HepG2 (cell line): ENCODE measurements around the gene ERO1A. TPM values are rescaled to one million over a fixed set of nuclear protein-coding genes. Genes with fewer than 3 reads are reported as not detected.

ENCODE experiments used
- EED ChIP-seq: sonication (generic); formaldehyde crosslinking; IDR thresholded peaks from 2 replicates; pipeline ENCODE4 v1.5.0; 2020; ENCODE audit warnings: mild to moderate bottlenecking, missing genetic modification reagents
- POLR2AphosphoS2 ChIP-seq: IDR thresholded peaks from 2 replicates; pipeline ENCODE4 v1.6.1; 2011; ENCODE audit warnings: low read depth, low read length, improper control_type of control experiment
- ZNF331 ChIP-seq: sonication (generic); formaldehyde crosslinking; IDR thresholded peaks from 2 replicates; pipeline ENCODE4 v1.4.0; 2020; ENCODE audit warnings: missing genetic modification reagents
- ZNF747 ChIP-seq: sonication (generic); formaldehyde crosslinking; IDR thresholded peaks from 2 replicates; pipeline ENCODE4 v1.8.1; 2023; ENCODE audit warnings: missing genetic modification reagents, mild to moderate bottlenecking, borderline replicate concordance
- polyA plus RNA-seq, 8 experiments: library from polyadenylated mRNA; depleted of rRNA in 3 of 8; stranded (reverse) in 7 of 8; unstranded in 1 of 8; fragments of >200 nt; fragmentation: Illumina TruSeq in 4 of 8; extraction: Trizol in 4 of 8; gene quantifications; 2 replicates each; pipeline versions ENCODE4 v1.2.1 to v1.2.3, GENCODE V29; 2011 to 2016; ENCODE audit warnings: low read depth in 4 of 8, missing spikeins in 1 of 8, mixed read lengths in 1 of 8; ENCODE audit not compliant: insufficient read depth in 1 of 8
- total RNA-seq, 5 experiments: library from RNA; depleted of rRNA; stranded (reverse); fragments of >200 nt; fragmentation: Illumina TruSeq; extraction: Trizol; gene quantifications; 2 replicates each; pipeline ENCODE4 v1.2.3, GENCODE V29; 2016; ENCODE audit warnings: low read depth in 1 of 5
- TF ChIP-seq, protein P1 (sequence below): sonication (generic); formaldehyde crosslinking; IDR thresholded peaks from 2 replicates; pipeline ENCODE4 v1.5.1; 2020; ENCODE audit warnings: mild to moderate bottlenecking, missing genetic modification reagents
- TF ChIP-seq, protein P2 (sequence below): conservative IDR thresholded peaks from 2 replicates; pipeline ENCODE4 v1.6.1; 2018; ENCODE audit warnings: missing genetic modification reagents
- TF ChIP-seq, protein P3 (sequence below): sonication (generic); formaldehyde crosslinking; IDR thresholded peaks from 2 replicates; pipeline ENCODE4 v1.4.0; 2020; ENCODE audit warnings: missing genetic modification reagents
- TF ChIP-seq, protein P4 (sequence below): sonication (generic); formaldehyde crosslinking; IDR thresholded peaks from 2 replicates; pipeline ENCODE4 v1.4.0; 2020; ENCODE audit warnings: missing genetic modification reagents
- TF ChIP-seq, protein P5 (sequence below): sonication (generic); formaldehyde crosslinking; IDR thresholded peaks from 2 replicates; pipeline ENCODE4 v1.5.0; 2020; ENCODE audit warnings: mild to moderate bottlenecking, missing genetic modification reagents
- TF ChIP-seq, protein P6 (sequence below): sonication (generic); formaldehyde crosslinking; IDR thresholded peaks from 2 replicates; pipeline ENCODE4 v1.8.1; 2023; ENCODE audit warnings: missing genetic modification reagents, inconsistent platforms, borderline replicate concordance

The ERO1A gene
- total and polyA plus RNA-seq, 2 of the 13 experiments (the other 11 are each of a cell fraction or from before 2014, with no cell fraction given): 60.3 to 137 TPM

DNA sequence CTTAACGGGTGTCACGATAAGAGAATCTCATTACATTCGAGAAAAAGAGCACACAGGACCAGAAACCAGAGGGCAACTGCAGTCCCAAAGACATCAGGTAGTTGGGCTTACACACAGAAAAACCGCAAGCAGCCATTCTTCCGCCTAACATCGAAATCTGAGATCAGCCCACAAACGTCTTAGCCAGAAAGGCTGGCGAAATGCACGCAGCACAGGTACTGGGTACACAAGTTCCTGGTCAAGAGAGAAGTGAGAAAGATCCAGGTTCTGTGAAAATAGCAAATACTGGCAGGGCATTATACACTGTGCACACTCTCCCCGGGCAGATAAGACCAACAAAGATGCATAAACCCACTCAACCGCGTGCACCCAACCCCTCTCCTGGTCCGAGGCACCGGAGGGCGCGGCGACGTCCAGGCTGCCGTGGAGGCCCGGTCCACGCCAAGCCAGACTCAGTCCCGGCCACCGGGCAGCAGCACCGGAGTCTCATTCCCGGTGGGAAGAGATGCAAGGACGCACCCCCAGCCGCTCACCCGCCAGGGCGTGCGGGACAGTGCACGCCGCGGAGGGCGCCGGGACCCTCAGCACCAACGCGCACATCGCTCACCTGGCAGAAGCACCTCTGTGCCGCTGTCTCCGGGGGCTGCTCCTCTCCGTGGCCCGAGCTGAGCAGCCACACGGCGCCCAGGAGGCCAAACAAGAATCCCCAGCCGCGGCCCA, 437 bp downstream of the ERO1A start (continued):
- TF ChIP-seq, protein P1, sequence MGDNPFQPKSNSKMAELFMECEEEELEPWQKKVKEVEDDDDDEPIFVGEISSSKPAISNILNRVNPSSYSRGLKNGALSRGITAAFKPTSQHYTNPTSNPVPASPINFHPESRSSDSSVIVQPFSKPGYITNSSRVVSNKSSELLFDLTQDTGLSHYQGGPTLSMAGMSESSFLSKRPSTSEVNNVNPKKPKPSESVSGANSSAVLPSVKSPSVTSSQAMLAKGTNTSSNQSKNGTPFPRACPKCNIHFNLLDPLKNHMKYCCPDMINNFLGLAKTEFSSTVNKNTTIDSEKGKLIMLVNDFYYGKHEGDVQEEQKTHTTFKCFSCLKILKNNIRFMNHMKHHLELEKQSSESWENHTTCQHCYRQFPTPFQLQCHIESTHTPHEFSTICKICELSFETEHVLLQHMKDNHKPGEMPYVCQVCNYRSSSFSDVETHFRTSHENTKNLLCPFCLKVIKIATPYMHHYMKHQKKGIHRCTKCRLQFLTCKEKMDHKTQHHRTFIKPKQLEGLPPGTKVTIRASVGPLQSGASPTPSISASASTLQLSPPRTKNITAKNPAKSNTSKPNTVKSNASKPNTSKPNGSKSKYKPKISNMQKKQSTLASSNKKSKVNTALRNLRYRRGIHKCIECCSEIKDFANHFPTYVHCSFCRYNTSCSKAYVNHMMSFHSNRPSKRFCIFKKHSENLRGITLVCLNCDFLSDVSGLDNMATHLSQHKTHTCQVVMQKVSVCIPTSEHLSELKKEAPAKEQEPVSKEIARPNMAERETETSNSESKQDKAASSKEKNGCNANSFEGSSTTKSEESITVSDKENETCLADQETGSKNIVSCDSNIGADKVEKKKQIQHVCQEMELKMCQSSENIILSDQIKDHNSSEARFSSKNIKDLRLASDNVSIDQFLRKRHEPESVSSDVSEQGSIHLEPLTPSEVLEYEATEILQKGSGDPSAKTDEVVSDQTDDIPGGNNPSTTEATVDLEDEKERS (CRISPR knock-in tag): no peak
- TF ChIP-seq, protein P2, sequence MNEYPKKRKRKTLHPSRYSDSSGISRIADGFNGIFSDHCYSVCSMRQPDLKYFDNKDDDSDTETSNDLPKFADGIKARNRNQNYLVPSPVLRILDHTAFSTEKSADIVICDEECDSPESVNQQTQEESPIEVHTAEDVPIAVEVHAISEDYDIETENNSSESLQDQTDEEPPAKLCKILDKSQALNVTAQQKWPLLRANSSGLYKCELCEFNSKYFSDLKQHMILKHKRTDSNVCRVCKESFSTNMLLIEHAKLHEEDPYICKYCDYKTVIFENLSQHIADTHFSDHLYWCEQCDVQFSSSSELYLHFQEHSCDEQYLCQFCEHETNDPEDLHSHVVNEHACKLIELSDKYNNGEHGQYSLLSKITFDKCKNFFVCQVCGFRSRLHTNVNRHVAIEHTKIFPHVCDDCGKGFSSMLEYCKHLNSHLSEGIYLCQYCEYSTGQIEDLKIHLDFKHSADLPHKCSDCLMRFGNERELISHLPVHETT (CRISPR knock-in tag): 0 out of 2 replicates have a peak, but pooled peaks have one; percentile 7
- TF ChIP-seq POLR2AphosphoS2 (no peak), ZNF747 (CRISPR knock-in tag) (peak; percentile 19; the same call in 1 of the 2 replicates), ZNF331 (CRISPR knock-in tag) (0 out of 2 replicates have a peak, but pooled peaks have one; percentile 20), EED (CRISPR knock-in tag) (peak; percentile 79; the same call in 1 of the 2 replicates)
- TF ChIP-seq, protein P3, sequence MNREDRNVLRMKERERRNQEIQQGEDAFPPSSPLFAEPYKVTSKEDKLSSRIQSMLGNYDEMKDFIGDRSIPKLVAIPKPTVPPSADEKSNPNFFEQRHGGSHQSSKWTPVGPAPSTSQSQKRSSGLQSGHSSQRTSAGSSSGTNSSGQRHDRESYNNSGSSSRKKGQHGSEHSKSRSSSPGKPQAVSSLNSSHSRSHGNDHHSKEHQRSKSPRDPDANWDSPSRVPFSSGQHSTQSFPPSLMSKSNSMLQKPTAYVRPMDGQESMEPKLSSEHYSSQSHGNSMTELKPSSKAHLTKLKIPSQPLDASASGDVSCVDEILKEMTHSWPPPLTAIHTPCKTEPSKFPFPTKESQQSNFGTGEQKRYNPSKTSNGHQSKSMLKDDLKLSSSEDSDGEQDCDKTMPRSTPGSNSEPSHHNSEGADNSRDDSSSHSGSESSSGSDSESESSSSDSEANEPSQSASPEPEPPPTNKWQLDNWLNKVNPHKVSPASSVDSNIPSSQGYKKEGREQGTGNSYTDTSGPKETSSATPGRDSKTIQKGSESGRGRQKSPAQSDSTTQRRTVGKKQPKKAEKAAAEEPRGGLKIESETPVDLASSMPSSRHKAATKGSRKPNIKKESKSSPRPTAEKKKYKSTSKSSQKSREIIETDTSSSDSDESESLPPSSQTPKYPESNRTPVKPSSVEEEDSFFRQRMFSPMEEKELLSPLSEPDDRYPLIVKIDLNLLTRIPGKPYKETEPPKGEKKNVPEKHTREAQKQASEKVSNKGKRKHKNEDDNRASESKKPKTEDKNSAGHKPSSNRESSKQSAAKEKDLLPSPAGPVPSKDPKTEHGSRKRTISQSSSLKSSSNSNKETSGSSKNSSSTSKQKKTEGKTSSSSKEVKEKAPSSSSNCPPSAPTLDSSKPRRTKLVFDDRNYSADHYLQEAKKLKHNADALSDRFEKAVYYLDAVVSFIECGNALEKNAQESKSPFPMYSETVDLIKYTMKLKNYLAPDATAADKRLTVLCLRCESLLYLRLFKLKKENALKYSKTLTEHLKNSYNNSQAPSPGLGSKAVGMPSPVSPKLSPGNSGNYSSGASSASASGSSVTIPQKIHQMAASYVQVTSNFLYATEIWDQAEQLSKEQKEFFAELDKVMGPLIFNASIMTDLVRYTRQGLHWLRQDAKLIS: 0 out of 2 replicates have a peak, but pooled peaks have one; percentile 32
- TF ChIP-seq, protein P4, sequence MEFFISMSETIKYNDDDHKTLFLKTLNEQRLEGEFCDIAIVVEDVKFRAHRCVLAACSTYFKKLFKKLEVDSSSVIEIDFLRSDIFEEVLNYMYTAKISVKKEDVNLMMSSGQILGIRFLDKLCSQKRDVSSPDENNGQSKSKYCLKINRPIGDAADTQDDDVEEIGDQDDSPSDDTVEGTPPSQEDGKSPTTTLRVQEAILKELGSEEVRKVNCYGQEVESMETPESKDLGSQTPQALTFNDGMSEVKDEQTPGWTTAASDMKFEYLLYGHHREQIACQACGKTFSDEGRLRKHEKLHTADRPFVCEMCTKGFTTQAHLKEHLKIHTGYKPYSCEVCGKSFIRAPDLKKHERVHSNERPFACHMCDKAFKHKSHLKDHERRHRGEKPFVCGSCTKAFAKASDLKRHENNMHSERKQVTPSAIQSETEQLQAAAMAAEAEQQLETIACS (CRISPR knock-in tag): peak; percentile 19; the same call in 1 of the 2 replicates
- TF ChIP-seq, protein P5, sequence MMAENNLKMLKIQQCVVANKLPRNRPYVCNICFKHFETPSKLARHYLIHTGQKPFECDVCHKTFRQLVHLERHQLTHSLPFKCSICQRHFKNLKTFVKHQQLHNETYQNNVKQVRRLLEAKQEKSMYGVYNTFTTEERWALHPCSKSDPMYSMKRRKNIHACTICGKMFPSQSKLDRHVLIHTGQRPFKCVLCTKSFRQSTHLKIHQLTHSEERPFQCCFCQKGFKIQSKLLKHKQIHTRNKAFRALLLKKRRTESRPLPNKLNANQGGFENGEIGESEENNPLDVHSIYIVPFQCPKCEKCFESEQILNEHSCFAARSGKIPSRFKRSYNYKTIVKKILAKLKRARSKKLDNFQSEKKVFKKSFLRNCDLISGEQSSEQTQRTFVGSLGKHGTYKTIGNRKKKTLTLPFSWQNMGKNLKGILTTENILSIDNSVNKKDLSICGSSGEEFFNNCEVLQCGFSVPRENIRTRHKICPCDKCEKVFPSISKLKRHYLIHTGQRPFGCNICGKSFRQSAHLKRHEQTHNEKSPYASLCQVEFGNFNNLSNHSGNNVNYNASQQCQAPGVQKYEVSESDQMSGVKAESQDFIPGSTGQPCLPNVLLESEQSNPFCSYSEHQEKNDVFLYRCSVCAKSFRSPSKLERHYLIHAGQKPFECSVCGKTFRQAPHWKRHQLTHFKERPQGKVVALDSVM: no peak
- TF ChIP-seq, protein P6, sequence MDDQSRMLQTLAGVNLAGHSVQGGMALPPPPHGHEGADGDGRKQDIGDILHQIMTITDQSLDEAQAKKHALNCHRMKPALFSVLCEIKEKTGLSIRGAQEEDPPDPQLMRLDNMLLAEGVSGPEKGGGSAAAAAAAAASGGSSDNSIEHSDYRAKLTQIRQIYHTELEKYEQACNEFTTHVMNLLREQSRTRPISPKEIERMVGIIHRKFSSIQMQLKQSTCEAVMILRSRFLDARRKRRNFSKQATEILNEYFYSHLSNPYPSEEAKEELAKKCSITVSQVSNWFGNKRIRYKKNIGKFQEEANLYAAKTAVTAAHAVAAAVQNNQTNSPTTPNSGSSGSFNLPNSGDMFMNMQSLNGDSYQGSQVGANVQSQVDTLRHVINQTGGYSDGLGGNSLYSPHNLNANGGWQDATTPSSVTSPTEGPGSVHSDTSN (CRISPR knock-in tag): 0 out of 2 replicates have a peak, but pooled peaks have one; percentile 62
